Stomach (tissue), 9 donors: ENCODE data around the gene SLC38A3. TPM values are rescaled to one million over a fixed set of nuclear protein-coding genes. Genes with fewer than 3 reads are reported as not detected.
A peak's percentile ranks its signal among the peaks of the same experiment; 100 is the strongest.

Experiments
- DNase-seq, 2 donors: peaks; one replicate each; pipeline versions ENCODE4 v3.0.0 to v3.0.0-alpha.2; 2013 to 2019
- H3K27ac ChIP-seq, 5 donors: fragments of 200-600 bp in 4 of 5; sonication (generic) in 4 of 5; one replicate each; pipeline ENCODE4 v1.5.1; 2013 to 2019; ENCODE audit warnings: mild to moderate bottlenecking in 1 of 5, moderate library complexity in 1 of 5
- H3K27me3 ChIP-seq, 3 donors: fragments of 200-600 bp; sonication (generic); one replicate each; pipeline ENCODE4 v1.5.1; 2017 to 2019; ENCODE audit warnings: mixed run types in 1 of 3
- H3K36me3 ChIP-seq, 4 donors: fragments of 200-600 bp; sonication (generic); 1 replicate in 3 of 4; 2 replicates in 1 of 4; pipeline ENCODE4 v1.5.1; 2016 to 2019
- H3K4me1 ChIP-seq, 4 donors: fragments of 200-600 bp; sonication (generic); one replicate each; pipeline ENCODE4 v1.5.1; 2016 to 2019
- H3K4me3 ChIP-seq, 4 donors: fragments of 200-600 bp; sonication (generic) in 3 of 4; one replicate each; pipeline ENCODE4 v1.5.1; 2016 to 2019; ENCODE audit warnings: mild to moderate bottlenecking in 1 of 4
- H3K9me3 ChIP-seq, 4 donors: fragments of 200-600 bp; sonication (generic); one replicate each; pipeline ENCODE4 v1.5.1; 2016 to 2019
- CTCF ChIP-seq, 7 experiments: fragments of 450-650 bp in 4 of 7; fragments of 200-600 bp in 3 of 7; sonication (generic) in 3 of 7; IDR thresholded peaks; one replicate each; pipeline ENCODE4 v1.5.1; 2016 to 2019; ENCODE audit warnings: antibody characterized with exemption in 7 of 7, control low read depth in 2 of 7, mild to moderate bottlenecking in 1 of 7
- EP300 ChIP-seq: sonication (generic); formaldehyde crosslinking; IDR thresholded peaks from one replicate; pipeline ENCODE4 v1.6.1; 2017; ENCODE audit warnings: antibody characterized with exemption
- POLR2A ChIP-seq, 4 donors: fragments of 450-650 bp; IDR thresholded peaks; one replicate each; pipeline ENCODE4 v1.6.1; 2016; ENCODE audit warnings: antibody characterized with exemption in 4 of 4, control low read depth in 2 of 4, mild to moderate bottlenecking in 1 of 4, moderate library complexity in 1 of 4
- POLR2AphosphoS5 ChIP-seq, 3 donors: sonication (generic); formaldehyde crosslinking; IDR thresholded peaks; one replicate each; pipeline ENCODE4 v1.6.1; 2016; ENCODE audit warnings: antibody characterized with exemption in 3 of 3
- WGBS, 5 donors: extraction: QIAGEN DNeasy Blood & Tissue Kit in 3 of 5; methylation state at CpG; one replicate each; pipeline versions ENCODE4 v1.1.5 to v1.1.7; 2013 to 2018; 5-methylcytosine and 5-hydroxymethylcytosine counted together
- intact Hi-C: fragments of 100-400 bp; cut with DNase I; formaldehyde crosslinking; loops from one replicate; pipeline ENCODE4 v1.15.1; 2023; ENCODE audit warnings: low total_unique reads
- polyA plus RNA-seq, 3 donors: library from polyadenylated mRNA; stranded (reverse); fragments of 200-250 nt; gene quantifications; one replicate each; pipeline ENCODE4 v1.2.3, GENCODE V29; 2013
- total RNA-seq, 5 donors: library from RNA; depleted of rRNA; stranded (reverse); fragments of >200 nt; gene quantifications; one replicate each; pipeline versions ENCODE4 v1.1.0 to v1.2.3, GENCODE V29; 2014 to 2016
- donor health status: healthy with polysubstance abuse.
- donor health status: Bipolar disorder and iron deficiency.
- donor health status: healthy.

The SLC38A3 gene
- total and polyA plus RNA-seq, 8 donors = 0.15 to 3.1 (median 1.0) TPM; not detected in 4

DNA sequence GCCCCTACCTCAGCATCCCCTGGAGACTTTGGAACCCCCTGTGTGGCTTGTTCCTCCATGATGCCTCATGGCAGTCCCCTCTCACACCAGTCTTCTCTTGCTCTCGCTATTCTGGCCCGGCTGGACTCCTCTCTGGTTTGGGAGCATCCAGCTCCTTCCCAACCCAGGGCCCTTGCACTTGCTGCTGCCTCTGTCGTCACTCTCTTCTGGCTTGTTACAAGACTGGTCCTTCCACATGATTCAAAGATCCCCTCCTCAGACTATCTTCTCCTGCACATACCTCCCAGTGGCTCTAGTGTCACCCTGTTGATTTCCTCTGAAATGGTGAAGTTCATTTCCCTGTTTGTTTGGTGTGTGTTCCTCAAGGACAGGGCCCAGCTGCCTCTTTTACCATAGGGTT, 24.4 kb downstream of the SLC38A3 start:
- TF ChIP-seq POLR2A (IDR thresholded peaks at IDR 0.05) (no peak), POLR2AphosphoS5 (IDR thresholded peaks at IDR 0.05) (no peak), CTCF (IDR thresholded peaks at IDR 0.05) (no peak), EP300 (no peak)
- WGBS, 5 donors = 91 to 100% (median 96%) methylated on average over 3 of the region's 3 CpGs
- peaks cover 13 to 35% (median 28%) of the 10 kb centered on the region in 4 donors for H3K4me1 ChIP-seq
- H3K27me3 ChIP-seq = no peaks in the 10 kb centered on the region
- DNase-seq = no peak
- H3K36me3 ChIP-seq = no peaks in the 10 kb centered on the region
- H3K9me3 ChIP-seq = no peaks in the 10 kb centered on the region
- no peak overlapping the region for H3K4me3 ChIP-seq
- intact Hi-C loops = loop anchor here (10.0 kb wide), 1 partner anchor 45 kb away; the partner anchor contains the start of gene LSMEM2
- peak overlapping the region in 2 of 5 donors; percentile 14 to 21 for H3K27ac ChIP-seq

DNA sequence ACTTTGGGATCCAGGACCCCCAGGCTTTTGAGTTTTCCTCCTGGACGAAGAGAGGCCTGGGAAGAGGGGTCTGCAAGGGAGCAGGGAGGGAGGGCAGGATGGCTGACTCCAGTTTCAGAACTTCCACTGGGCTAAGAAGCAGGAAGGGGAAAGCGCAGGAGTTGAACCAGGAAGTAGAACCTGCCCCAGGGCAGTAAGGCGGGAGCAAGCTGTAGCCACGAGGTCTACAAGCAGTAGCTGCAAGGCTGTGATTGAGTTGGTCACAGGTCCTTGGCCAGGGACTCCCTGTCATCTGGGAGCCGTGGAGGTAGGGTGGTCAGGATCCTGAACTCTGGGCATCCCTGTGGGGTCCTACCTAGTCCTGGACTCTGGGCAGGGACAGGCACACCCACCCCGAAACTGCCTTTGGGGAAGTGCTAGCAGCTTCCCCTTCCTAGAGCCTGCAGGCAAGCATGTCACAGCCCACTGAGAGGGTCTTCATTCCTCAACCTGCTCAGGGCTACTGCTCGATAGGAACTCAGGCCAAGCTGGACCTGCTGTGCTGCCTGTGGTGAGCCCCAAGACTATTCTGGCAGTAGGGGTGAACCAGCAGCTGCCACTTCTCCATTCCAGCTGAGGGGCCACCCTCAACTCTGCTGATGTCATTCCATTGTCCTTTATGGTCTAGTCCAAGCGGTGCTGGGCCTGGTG, 25.2 kb downstream of the SLC38A3 start:
- no peak for DNase-seq
- H3K4me1 ChIP-seq = peaks cover 20 to 43% (median 36%) of the 10 kb centered on the region in 4 donors
- no peaks in the 10 kb centered on the region for H3K27me3 ChIP-seq
- no peak for TF ChIP-seq POLR2AphosphoS5 (IDR thresholded peaks at IDR 0.05)
- TF ChIP-seq POLR2A (IDR thresholded peaks at IDR 0.05) = no peak
- intact Hi-C loops = no loop called here
- H3K4me3 ChIP-seq = no peak overlapping the region
- H3K9me3 ChIP-seq = no peaks in the 10 kb centered on the region
- no peaks in the 10 kb centered on the region for H3K36me3 ChIP-seq
- peak overlapping the region in 2 of 5 donors; percentile 14 to 21 for H3K27ac ChIP-seq
- WGBS, 5 donors = 80 to 90% (median 88%) methylated on average over 5 to 8 of the region's 8 CpGs

GRCh38 chr3:50230794-50231125, 25.7 kb downstream of the SLC38A3 start:
- H3K27me3 ChIP-seq = no peaks in the 10 kb centered on the region
- H3K4me1 ChIP-seq = peaks cover 24 to 44% (median 38%) of the 10 kb centered on the region in 4 donors
- no peaks in the 10 kb centered on the region for H3K36me3 ChIP-seq
- H3K27ac ChIP-seq = peak overlapping the region in 1 of 5 donors; percentile 14
- intact Hi-C loops = no loop called here
- H3K4me3 ChIP-seq = no peak overlapping the region
- no peaks in the 10 kb centered on the region for H3K9me3 ChIP-seq
- DNase-seq = no peak
- 72 to 91% (median 88%) methylated on average over 4 of the region's 4 CpGs for WGBS, 5 donors
- no peak for TF ChIP-seq POLR2AphosphoS5 (IDR thresholded peaks at IDR 0.05)
- no peak for TF ChIP-seq CTCF (IDR thresholded peaks at IDR 0.05)
- no peak for TF ChIP-seq EP300
- no peak for TF ChIP-seq POLR2A (IDR thresholded peaks at IDR 0.05)

DNA sequence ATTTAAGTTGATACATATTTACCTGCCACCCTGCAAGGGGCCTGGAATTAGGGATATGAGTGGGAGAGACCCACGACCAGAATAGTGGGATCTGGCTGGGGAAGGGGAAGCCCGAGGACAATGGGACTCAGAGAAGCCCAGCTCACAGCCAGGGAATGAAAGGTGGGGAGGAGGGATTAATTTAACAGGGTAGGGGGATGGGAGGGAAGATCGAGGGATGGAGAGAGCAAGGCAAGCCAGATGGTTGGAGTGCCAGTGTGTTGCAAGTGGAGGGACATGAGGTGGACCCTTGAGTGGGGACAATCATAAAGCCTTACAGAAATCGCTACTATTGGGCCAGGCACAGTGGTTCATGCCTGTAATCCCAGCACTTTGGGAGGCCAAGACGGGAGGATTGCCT, 26.5 kb downstream of the SLC38A3 start:
- WGBS, 5 donors = 80 to 89% (median 83%) methylated on average over 5 of the region's 5 CpGs
- intact Hi-C loops = no loop called here
- no peak for TF ChIP-seq EP300
- TF ChIP-seq POLR2AphosphoS5 (IDR thresholded peaks at IDR 0.05) = no peak
- no peak for TF ChIP-seq POLR2A (IDR thresholded peaks at IDR 0.05)
- no peak for TF ChIP-seq CTCF (IDR thresholded peaks at IDR 0.05)
- H3K36me3 ChIP-seq = no peaks in the 10 kb centered on the region
- no peak for DNase-seq
- H3K4me1 ChIP-seq = peaks cover 16 to 38% (median 33%) of the 10 kb centered on the region in 4 donors
- H3K4me3 ChIP-seq = no peak overlapping the region
- H3K9me3 ChIP-seq = no peaks in the 10 kb centered on the region
- no peaks in the 10 kb centered on the region for H3K27me3 ChIP-seq
- no peak overlapping the region for H3K27ac ChIP-seq

- no peak overlapping the region for H3K27ac ChIP-seq
- WGBS, 5 donors = 48 to 70% (median 55%) methylated on average over 3 of the region's 3 CpGs
- no peaks in the 10 kb centered on the region for H3K9me3 ChIP-seq
- H3K4me3 ChIP-seq = no peak overlapping the region
- no peak for DNase-seq
- TF ChIP-seq POLR2AphosphoS5 (IDR thresholded peaks at IDR 0.05) = no peak
- no peak for TF ChIP-seq POLR2A (IDR thresholded peaks at IDR 0.05)
- TF ChIP-seq EP300 = no peak
- TF ChIP-seq CTCF (IDR thresholded peaks at IDR 0.05) = no peak
- no peaks in the 10 kb centered on the region for H3K36me3 ChIP-seq
- H3K4me1 ChIP-seq = peaks cover 17 to 38% (median 33%) of the 10 kb centered on the region in 4 donors
- H3K27me3 ChIP-seq = no peaks in the 10 kb centered on the region
- intact Hi-C loops = no loop called here
These were observed 27.2 kb downstream of the SLC38A3 start for GRCh38 chr3:50232303-50232702.
